ENCODE measurements around the gene RARA.

DNA sequence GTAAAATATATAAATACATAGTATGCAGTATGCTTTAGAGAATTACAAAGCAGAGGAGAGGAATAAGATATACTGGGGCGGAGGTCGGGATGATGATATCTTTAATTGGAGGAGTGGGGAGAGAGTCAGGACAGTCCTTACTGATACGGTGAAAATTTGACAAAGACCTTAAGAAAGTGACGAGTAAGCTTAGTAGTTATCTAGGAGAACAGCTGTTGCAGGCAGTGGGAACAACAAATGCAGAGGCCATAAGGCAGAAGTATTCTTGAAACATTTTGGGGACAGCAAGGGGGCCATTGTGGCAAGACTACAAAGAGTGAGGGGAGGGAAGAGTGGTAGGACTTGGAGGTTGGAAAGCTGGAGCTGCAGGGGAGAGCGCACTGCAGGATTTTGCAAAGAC lies 43.6 kb upstream of the RARA start:
- TF ChIP-seq GATA2 (IDR thresholded peaks at IDR 0.05; ENCODE audit: low read depth, low read length) (no peak), GATA3 (IDR thresholded peaks at IDR 0.05; ENCODE audit: low read depth, low read length) (no peak)

Data from SH-SY5Y (cell line).